ENCODE results near the gene WARS2. TPM values are rescaled to one million over a fixed set of nuclear protein-coding genes. Genes with fewer than 3 reads are reported as not detected.

The WARS2 gene
- total and polyA plus RNA-seq, 2 donors from 2014 or later, result 13.9 to 14.8 TPM

- no peak for TF ChIP-seq CTCF (IDR thresholded peaks at IDR 0.05; ENCODE audit: borderline replicate concordance, extremely low read depth, insufficient read depth)
- H3K36me3 ChIP-seq (ENCODE audit: control insufficient read depth in 2 of 3, insufficient read depth in 3 of 3, low read length in 3 of 3), result no peaks in the 10 kb centered on the region
- H3K9ac ChIP-seq (ENCODE audit: low read length in 3 of 3), result no peak overlapping the region
- H3K4me3 ChIP-seq (ENCODE audit: low read length in 3 of 3), result no peak overlapping the region
- H3K4me1 ChIP-seq (ENCODE audit: control insufficient read depth in 2 of 3, insufficient read depth in 2 of 3, low read depth in 1 of 3, low read length in 3 of 3), result peaks cover 0 to 4% (median 0%) of the 10 kb centered on the region in 3 donors
- H3K9me3 ChIP-seq (ENCODE audit: control insufficient read depth in 2 of 3, insufficient read depth in 1 of 3, low read length in 3 of 3), result no peaks in the 10 kb centered on the region
- intact Hi-C loops (cut with DNase I), result no loop called here
- no peak for FAIRE-seq
- DNase-seq, result no peak
- no peak overlapping the region for H3K27ac ChIP-seq (ENCODE audit: low read depth in 2 of 2, low read length in 2 of 2)
- H3K27me3 ChIP-seq (ENCODE audit: control insufficient read depth, insufficient read depth, low read length), result no peaks in the 10 kb centered on the region
Observed at GRCh38 chr1:119075614-119076013, 64.8 kb downstream of the WARS2 start.

DNA sequence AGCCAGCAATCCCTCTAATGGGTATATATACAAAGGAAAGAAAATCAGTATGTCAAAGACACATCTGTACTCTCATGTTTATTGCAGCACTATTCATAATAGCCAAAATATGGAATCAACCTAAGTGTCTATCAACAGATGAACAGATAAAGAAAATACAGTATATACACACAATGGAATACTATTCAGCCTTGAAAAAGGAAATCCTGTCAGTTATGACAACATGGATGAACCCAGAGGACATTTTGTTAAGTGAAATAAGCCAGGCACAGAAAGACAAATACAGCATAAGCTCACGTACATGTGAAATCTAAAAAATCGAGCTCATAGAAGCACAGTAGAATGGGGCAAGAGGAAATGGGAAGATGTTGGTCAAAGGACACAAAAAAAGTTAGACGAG is 69.1 kb downstream of the WARS2 start:
- DNase-seq (no peak), FAIRE-seq (no peak)
- no peak overlapping the region for H3K9ac ChIP-seq (ENCODE audit: low read length in 3 of 3)
- H3K36me3 ChIP-seq (ENCODE audit: control insufficient read depth in 2 of 3, insufficient read depth in 3 of 3, low read length in 3 of 3), result no peaks in the 10 kb centered on the region
- no peaks in the 10 kb centered on the region for H3K9me3 ChIP-seq (ENCODE audit: control insufficient read depth in 2 of 3, insufficient read depth in 1 of 3, low read length in 3 of 3)
- no peaks in the 10 kb centered on the region for H3K4me1 ChIP-seq (ENCODE audit: control insufficient read depth in 2 of 3, insufficient read depth in 2 of 3, low read depth in 1 of 3, low read length in 3 of 3)
- H3K4me3 ChIP-seq (ENCODE audit: low read length in 3 of 3), result no peak overlapping the region
- H3K27ac ChIP-seq (ENCODE audit: low read depth in 2 of 2, low read length in 2 of 2), result no peak overlapping the region
- H3K27me3 ChIP-seq (ENCODE audit: control insufficient read depth, insufficient read depth, low read length), result no peaks in the 10 kb centered on the region
- intact Hi-C loops (cut with DNase I), result no loop called here
- no peak for TF ChIP-seq CTCF (IDR thresholded peaks at IDR 0.05; ENCODE audit: borderline replicate concordance, extremely low read depth, insufficient read depth)

GRCh38 chr1:119069682-119070081 is 70.8 kb downstream of the WARS2 start:
- Histone ChIP-seq H3K4me1 (ENCODE audit: control insufficient read depth in 2 of 3, insufficient read depth in 2 of 3, low read depth in 1 of 3, low read length in 3 of 3) (no peaks in the 10 kb centered on the region), H3K4me3 (ENCODE audit: low read length in 3 of 3) (no peak overlapping the region), H3K36me3 (ENCODE audit: control insufficient read depth in 2 of 3, insufficient read depth in 3 of 3, low read length in 3 of 3) (no peaks in the 10 kb centered on the region), H3K27me3 (ENCODE audit: control insufficient read depth, insufficient read depth, low read length) (no peaks in the 10 kb centered on the region), H3K9ac (ENCODE audit: low read length in 3 of 3) (no peak overlapping the region), H3K27ac (ENCODE audit: low read depth in 2 of 2, low read length in 2 of 2) (no peak overlapping the region), H3K9me3 (ENCODE audit: control insufficient read depth in 2 of 3, insufficient read depth in 1 of 3, low read length in 3 of 3) (no peaks in the 10 kb centered on the region)
- TF ChIP-seq CTCF (IDR thresholded peaks at IDR 0.05; ENCODE audit: borderline replicate concordance, extremely low read depth, insufficient read depth), result no peak
- FAIRE-seq (no peak), DNase-seq (no peak)
- intact Hi-C loops (cut with DNase I), result no loop called here

DNA sequence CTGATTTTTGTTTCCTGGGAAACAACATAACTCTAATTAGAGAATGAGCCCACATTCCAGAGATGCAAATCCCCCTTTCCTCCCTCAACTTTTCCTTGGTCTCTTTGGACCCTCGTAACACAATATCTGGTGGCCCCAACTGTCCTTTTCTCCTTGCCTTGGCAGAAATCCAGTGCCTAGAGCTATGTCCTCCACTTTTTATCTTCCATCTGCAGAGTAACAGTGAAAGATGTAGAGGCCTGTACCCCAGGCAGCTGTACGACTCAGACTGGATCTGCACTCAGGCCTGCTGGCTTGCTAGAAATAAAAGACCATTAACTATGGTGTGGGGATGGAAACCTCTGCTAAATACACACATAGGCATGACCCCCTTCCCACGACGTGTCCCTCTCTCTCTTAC is 72.0 kb downstream of the WARS2 start:
- intact Hi-C loops (cut with DNase I), result no loop called here
- Histone ChIP-seq H3K27ac (ENCODE audit: low read depth in 2 of 2, low read length in 2 of 2) (no peak overlapping the region), H3K9me3 (ENCODE audit: control insufficient read depth in 2 of 3, insufficient read depth in 1 of 3, low read length in 3 of 3) (no peaks in the 10 kb centered on the region), H3K9ac (ENCODE audit: low read length in 3 of 3) (no peak overlapping the region), H3K27me3 (ENCODE audit: control insufficient read depth, insufficient read depth, low read length) (no peaks in the 10 kb centered on the region), H3K4me3 (ENCODE audit: low read length in 3 of 3) (no peak overlapping the region), H3K36me3 (ENCODE audit: control insufficient read depth in 2 of 3, insufficient read depth in 3 of 3, low read length in 3 of 3) (no peaks in the 10 kb centered on the region), H3K4me1 (ENCODE audit: control insufficient read depth in 2 of 3, insufficient read depth in 2 of 3, low read depth in 1 of 3, low read length in 3 of 3) (no peaks in the 10 kb centered on the region)
- no peak for FAIRE-seq
- TF ChIP-seq CTCF (IDR thresholded peaks at IDR 0.05; ENCODE audit: borderline replicate concordance, extremely low read depth, insufficient read depth), result no peak
- no peak for DNase-seq
